GM18873 (cell line): Measurements from ENCODE around the gene CPEB1.
"Not testable (repeated sequence)": the region's sequence is repeated elsewhere in the genome, so short reads cannot be mapped to it uniquely, and the experiment has no call there.

Source experiments
- ATAC-seq: cut with Tn5 transposase; IDR thresholded peaks from one replicate; pipeline ENCODE4 v1.9.1; 2021; ENCODE audit warnings: mild to moderate bottlenecking, moderate library complexity, moderate number of reproducible peaks; ENCODE audit not compliant: unreplicated experiment, low FRiP score

Gene CPEB1

DNA sequence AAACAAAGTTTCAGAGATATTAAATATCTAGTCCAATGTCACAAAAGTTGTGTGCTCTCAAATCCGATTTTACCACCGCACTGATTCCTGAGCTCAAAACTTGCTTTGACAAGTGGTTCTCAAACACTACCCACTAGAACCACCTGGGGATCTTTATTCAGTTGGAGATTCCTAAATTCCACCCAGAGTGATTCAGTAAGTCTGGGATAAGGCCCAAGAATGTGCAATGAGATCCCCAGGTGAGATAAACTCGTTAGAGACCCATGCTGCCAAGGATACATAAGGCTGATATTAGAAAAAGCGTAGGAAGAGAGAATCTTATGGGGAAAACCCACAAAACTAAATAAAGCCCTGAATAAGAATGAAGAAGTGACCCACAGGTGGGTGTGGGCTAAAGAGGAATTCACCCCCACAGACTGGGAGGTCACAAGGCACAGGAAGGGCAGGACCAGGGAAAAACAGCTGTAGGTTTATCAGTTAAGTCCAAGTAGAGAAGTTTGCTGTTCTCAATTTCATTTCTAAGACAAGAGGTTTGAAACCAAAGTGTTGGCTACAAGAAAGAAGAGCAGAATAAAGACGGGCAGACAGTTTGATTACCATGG is 95.4 kb downstream of the CPEB1 start:
- no peak for ATAC-seq

DNA sequence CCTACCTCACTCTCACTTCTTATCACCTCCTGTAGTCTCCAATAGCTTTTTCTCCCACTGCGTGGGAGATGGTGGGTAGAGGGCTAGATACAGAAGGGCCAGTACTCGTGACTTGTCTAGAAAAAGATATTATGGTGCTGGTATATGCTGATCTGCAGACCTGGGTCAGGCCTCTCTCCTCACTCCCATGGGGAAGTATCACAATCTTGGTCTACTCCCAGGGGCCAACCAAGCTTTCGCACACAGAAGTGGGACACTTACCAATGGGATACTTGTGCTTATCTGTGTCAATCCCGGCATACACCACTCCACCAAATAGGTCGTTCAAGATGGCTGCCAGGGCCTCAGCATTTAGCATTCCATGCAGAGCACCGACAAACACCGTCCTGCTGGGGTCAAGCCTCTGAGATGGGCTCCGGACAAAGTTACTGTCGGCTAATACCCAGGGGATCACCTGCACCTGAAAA is 97.9 kb downstream of the CPEB1 start:
- ATAC-seq = no peak

GRCh38 chr15:82548700-82549099 is 98.5 kb downstream of the CPEB1 start:
- ATAC-seq = no peak

DNA sequence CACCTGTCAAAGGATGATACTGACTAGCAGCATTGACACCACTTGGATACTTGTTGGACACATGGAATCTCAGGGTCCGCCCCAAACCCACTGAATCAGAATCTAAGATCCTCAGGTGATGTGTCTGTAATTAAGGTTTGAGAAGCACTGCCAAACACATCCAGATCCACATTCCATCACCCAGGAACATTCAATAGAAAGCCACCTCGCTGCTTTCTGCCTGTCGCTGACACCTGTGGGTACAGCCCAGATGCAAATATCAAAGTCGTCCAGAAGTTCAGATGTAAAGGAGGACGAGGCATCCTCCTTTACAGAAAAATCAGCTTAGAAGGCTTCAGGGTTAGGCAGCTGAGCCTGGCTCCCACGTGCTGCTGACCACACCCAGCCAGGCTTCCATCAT is 101.7 kb downstream of the CPEB1 start:
- ATAC-seq = no peak

- ATAC-seq = no peak
Measured at GRCh38 chr15:82545002-82545401, 102.2 kb downstream of the CPEB1 start.

DNA sequence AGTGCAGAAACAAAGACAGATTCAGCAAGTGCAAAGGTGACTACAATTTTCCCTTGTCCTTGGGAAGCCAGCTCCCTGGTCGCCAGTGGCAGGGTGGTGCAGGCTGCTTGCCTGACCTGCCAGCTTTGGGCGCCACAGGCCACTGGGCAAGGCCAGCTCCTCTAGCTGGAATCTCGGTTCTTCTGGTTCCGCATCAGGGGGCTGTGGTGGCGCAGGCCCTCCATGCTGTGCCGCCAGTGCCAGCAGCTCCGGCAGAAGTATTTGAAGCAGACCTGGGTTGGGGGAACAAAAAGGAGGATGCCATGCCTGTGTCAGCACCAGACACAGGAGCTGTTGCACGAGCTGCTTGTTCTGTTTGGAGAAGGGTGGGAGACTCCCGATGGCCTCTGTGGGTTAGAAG is 102.7 kb downstream of the CPEB1 start:
- ATAC-seq = no peak

DNA sequence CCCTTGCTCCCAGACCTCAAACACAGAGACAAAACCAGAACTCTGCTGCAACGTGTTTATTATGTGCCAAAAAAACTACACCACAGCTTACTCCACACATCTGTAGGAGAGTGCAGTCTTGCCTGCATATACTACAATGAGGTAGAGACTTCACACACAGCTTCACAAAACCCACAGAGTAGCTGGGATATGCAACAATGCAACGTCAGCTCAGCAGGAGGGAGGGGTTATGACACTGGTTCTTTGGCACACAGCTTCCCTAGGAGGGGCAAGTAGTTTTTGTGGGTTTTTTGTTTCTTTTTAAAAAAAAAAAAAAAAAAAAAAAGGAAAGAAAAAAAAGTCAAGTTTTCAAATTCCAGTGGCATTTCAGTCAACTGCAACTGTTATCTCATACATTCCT is 104.0 kb downstream of the CPEB1 start:
- no peak for ATAC-seq

- no peak for ATAC-seq
Measured at GRCh38 chr15:82540984-82541431, 106.2 kb downstream of the CPEB1 start.

- peak; percentile 88 for ATAC-seq
Measured at GRCh38 chr15:82540055-82540983, 106.8 kb downstream of the CPEB1 start, which contains the start of gene RPS17. Gene RPS17 (minus strand): TSS chr15:82540457. CDS start chr15:82540428, 29 bp downstream.

- ATAC-seq = no peak
Measured at GRCh38 chr15:82539691-82540054, 107.5 kb downstream of the CPEB1 start.

GRCh38 chr15:82538961-82539690 is 108.0 kb downstream of the CPEB1 start:
- no peak for ATAC-seq

DNA sequence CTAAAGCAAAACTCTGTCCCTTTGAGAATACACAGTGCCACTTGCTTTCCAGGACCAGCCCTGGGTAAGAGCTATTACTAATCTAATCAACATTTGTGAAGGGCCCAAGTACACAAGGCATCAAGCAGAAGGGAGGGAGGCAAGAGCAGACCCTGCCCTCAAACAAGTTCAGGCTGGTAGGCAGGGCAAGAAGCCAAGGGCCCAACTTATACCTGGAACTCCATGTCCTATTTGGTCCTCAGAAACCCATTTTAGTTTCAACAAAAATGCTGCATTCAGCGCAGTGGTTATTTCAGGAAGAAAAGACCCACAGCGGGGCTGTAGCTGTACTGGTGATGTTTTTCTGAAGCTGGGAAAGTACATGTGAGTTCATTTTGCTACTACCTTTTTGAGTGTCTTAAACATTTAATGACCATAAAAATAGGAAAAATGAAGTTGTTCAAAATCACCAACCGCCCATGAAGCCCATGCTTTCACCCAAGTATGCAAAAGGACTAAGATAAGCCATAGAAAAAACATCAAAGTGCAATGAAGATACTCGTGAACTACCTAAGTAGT is 109.7 kb downstream of the CPEB1 start:
- no peak for ATAC-seq

DNA sequence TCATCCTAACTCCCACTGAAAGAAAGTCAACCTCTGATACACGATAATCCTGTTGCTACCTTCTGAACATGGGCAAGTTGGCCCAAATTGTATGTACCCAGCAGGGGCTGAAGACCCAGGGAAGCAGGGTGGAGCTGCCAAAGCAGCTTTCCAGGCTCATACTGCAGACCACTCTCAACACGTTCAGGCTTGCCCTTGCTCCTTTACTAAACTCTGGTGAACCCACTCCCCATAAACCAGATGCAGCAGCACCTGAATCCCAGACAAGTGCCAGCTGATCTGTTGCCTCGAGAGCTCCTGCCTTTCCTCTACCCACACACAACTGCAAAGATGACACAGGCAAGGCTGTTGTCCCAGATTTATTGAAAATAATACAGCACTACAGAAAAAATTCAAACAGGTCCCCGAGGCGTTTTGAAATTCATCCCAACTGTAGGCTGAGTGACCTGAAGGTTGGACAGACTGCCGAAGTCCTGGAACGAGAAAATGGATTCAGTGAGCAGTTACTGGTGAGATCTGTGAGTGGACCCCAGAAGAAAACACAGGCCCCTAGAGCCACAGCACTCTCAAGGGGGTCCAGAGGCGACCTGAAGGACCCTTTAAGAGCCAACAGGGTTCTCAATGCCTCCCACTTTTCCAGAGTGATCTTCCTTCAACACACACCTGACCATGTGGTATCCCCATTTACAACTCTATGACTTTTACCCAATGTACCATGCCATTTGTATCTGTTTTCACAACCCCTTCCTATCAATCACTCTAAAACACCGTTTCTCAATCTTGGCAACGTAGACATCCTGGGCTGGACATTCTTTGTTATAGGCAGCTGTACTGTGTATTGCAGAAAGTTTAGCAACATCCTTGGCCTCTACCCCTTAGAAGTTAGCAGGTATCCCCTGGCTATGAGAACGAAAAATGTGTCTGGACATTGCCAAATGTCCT is 110.5 kb downstream of the CPEB1 start:
- ATAC-seq = no peak

DNA sequence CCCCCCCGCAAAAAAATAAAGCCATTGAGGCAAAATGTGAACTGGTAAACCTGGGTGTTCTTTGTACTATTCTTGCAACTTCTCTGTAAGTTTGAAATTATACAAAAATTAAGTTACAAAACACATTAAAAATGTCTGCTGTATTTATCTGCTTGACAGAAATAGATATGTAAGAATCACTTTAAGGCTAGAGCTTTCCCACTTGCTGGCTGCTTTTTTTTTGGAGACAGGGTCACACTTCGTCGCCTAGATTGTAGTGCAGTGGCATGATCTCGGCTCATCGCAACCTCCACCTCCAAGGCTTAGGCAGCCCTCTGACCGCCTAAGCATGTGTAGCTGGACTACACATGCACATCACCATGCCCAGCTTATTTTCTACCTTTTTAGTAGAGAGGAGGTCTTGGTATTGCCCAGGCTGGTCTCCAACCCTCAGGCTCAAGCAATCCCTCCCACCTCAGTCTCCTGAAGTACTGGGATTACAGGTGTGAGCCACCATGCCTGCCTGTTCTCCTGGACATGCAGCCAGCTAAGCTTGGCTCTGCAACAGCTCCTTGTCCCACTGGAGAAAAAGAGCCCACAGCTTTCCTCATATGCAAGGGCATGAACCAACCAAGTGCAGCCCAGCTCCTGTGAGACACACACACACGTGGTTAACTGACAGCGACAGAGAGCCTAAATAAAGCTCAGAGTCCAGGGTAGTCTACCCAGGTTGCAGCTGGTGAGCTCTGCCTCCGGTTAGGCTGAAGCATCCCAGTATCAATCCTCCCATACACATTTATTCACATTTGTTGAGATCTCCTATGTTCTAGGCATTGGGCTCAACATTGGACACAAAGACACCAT is 111.4 kb downstream of the CPEB1 start:
- no peak for ATAC-seq

GRCh38 chr15:82535151-82535550 is 112.0 kb downstream of the CPEB1 start:
- not testable (repeated sequence) for ATAC-seq

DNA sequence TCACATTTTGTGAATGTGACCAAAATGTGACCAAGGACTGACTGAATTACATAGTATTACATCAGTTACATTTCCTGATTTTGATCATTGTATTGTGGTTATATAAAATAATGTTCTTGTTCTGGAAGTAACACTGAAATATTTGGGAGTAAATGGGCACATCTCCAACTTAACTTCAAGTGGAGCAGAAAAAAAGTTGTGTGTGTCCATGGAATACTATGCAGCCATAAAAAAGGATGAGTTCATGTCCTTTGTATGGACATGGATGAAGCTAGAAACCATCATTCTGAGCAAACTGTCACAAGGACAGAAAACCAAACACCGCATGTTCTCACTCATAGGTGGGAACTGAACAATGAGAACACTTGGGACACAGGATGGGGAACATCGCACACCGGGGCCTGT is 112.7 kb downstream of the CPEB1 start:
- not testable (repeated sequence) for ATAC-seq

DNA sequence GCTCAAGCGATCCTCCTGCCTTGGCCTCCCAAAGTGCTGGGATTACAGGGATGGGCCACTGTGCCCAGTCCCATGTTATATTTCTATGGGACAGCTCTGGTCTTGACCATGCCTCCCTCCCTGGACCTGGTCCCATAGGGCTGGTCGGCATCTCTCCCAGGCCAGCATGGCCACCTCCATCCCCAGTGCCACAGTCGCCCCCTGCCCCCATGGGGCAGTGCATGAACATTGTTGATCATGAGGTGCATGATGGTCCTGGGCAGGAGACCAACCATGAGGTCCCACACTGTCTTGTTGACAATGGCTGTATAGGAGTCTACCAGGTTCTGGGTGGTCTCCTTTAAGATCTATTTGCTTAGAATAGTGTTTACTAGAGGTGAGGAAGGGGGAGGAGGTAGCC is 113.4 kb downstream of the CPEB1 start:
- ATAC-seq = no peak

GRCh38 chr15:82532991-82533481 is 114.1 kb downstream of the CPEB1 start:
- ATAC-seq = no peak
